Measurements from ENCODE around the gene RNF207.

DNA sequence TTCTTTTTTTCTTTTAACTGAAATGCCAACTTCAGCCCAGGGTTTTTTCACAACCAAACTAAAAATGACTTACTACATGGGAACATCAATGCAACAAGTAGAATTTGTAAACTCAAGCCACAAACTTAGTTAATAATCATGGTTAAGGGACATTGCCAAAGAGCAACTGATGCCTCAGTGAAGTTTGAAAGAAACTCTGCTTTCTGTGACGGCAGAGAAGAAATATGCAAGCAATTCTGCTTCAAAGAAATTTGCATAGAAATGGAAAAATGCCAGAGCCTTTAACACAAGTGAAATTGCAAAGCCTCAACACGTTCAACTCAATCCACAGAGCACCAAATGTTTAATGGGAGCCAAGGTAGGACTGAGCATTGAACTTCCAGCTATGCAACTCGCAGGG, 20.8 kb upstream of the RNF207 start:
- TF ChIP-seq, protein P1, sequence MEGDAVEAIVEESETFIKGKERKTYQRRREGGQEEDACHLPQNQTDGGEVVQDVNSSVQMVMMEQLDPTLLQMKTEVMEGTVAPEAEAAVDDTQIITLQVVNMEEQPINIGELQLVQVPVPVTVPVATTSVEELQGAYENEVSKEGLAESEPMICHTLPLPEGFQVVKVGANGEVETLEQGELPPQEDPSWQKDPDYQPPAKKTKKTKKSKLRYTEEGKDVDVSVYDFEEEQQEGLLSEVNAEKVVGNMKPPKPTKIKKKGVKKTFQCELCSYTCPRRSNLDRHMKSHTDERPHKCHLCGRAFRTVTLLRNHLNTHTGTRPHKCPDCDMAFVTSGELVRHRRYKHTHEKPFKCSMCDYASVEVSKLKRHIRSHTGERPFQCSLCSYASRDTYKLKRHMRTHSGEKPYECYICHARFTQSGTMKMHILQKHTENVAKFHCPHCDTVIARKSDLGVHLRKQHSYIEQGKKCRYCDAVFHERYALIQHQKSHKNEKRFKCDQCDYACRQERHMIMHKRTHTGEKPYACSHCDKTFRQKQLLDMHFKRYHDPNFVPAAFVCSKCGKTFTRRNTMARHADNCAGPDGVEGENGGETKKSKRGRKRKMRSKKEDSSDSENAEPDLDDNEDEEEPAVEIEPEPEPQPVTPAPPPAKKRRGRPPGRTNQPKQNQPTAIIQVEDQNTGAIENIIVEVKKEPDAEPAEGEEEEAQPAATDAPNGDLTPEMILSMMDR (IDR thresholded peaks at IDR 0.05; ENCODE audit: extremely low read depth in 1 of 2, insufficient read depth in 1 of 2, low read depth in 1 of 2, low read length in 2 of 2): no peak
- TF ChIP-seq POLR2AphosphoS5 (IDR thresholded peaks at IDR 0.05; ENCODE audit: insufficient read depth, low read depth, low read length) (no peak), POLR2A (IDR thresholded peaks at IDR 0.05; ENCODE audit: low read depth, low read length) (no peak), EZH2 (IDR thresholded peaks at IDR 0.05; ENCODE audit: borderline replicate concordance, low read depth, low read length, severe bottlenecking) (no peak), JUN (IDR thresholded peaks at IDR 0.05; ENCODE audit: borderline replicate concordance, insufficient read depth, insufficient read length, low read depth) (no peak), MYC (IDR thresholded peaks at IDR 0.05; ENCODE audit: low read depth, low read length) (no peak), FOS (IDR thresholded peaks at IDR 0.05; ENCODE audit: borderline replicate concordance, insufficient read depth, low read length) (no peak), GATA2 (IDR thresholded peaks at IDR 0.05; ENCODE audit: insufficient read depth, insufficient read length, low read depth, low read length) (no peak)
- TF ChIP-seq, protein P2, sequence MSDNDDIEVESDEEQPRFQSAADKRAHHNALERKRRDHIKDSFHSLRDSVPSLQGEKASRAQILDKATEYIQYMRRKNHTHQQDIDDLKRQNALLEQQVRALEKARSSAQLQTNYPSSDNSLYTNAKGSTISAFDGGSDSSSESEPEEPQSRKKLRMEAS (IDR thresholded peaks at IDR 0.05; ENCODE audit: insufficient read depth, insufficient read length): no peak

All from endothelial cell of umbilical vein (primary cell).